ENCODE measurements around the gene TBC1D24.

Gene TBC1D24

DNA sequence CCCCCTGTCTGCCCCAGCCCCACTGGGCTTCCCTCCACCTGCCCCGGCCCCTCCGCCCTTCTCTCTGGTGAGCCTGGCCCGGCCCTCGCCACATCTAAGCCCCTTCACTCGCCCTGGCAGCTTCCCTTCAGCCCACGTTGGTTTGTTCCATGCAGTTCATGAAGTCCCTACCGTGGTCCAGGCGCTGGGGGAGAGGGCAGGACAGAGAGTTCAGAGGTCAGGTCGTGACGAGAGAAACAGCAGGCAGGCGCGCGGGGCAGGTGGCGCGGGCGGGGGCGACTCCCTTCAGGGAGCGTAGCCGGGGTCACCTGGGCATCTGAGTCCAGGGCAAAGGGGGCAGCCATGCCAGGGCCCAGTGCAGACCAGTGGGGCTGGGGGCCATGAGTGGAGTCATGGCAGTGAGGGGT is 23.9 kb upstream of the TBC1D24 start:
- DNase-seq = no peak

GRCh38 chr16:2451851-2452320 is 23.0 kb upstream of the TBC1D24 start:
- DNase-seq = no peak

- no peak for DNase-seq
Observed at GRCh38 chr16:2452650-2453049, 22.3 kb upstream of the TBC1D24 start.

GRCh38 chr16:2455081-2455845 is 19.7 kb upstream of the TBC1D24 start:
- no peak for DNase-seq

- no peak for DNase-seq
Observed at GRCh38 chr16:2456551-2457153, 18.3 kb upstream of the TBC1D24 start.

DNA sequence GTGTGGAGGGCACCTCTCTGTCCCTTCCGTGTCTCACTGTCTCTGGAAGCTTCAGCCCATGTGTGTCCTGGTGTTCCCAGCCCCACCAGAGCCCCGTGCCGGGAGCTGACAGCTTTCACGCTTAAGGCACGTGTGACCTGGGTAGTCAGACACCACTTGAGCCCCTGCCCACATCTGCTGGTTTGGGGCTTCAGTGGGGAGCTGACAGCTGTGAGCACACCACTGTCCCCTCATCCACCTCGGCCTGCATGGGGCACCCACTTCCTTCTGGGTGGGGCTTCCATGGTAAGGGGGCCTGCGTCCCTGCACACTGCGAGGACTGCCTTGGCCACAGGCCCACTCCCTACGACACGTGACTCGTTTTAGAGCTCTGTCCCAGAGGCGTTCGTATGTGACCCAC is 17.7 kb upstream of the TBC1D24 start:
- DNase-seq = no peak

DNA sequence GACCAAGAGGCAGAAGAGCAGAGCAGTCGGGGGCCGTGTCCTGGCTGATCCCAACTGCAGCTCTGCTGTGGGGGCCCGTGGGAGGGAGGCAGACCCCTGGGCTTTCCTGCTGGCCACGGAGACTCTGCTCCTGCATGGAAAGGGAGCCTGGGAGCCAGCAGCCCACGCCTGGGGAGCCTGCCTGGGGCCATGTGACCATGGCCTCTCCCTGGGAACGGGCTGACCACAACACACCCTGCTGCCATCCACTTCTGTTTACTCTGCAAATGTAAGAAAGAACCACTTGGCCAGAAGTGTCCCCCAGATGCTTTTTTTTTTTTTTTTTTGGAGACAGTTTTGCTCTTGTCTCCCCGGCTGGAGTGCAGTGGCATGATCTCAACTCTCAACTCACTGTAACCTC is 17.0 kb upstream of the TBC1D24 start:
- no peak for DNase-seq

DNA sequence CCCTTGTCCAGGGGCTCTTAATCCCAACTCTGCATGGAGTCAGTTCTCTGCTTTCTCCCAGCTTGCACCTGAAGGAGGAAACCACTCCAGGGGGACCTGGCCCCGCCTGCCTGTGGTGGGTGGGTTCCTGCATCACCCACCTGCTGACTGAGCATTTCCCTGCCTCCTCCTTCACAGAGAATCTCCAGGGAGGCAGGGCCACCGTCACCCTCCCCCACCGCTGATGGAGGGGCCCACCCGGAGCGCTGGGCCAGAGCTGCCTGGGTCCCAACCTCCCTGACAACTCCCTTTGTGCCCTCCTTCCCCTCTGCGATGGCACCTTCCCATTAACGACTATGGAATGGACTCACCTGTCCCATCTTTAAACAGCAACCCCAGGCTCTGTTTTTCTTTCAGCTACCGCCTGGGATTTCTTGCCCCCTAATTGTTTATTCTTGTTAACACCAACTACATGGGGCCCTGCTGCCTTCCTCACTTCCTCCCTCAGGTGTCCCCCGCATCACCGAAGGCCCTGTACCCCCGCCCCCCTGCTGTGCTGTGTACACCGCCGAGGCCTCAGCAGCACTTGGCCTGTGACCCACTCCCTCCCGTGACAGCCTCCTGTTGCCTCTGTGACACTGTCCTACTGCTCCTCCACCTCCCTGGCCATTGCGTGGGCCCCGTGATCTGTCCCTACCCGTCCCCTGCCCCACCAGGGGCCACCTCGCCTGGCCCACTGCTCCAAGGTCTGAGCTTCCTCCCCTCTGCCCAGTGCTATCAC is 15.9 kb upstream of the TBC1D24 start:
- DNase-seq = no peak

GRCh38 chr16:2459647-2460390 is 15.1 kb upstream of the TBC1D24 start, which contains the start of gene TEDC2:
Gene TEDC2 (plus strand): TSS chr16:2460109. CDS start chr16:2460145, 36 bp downstream.
- peak; percentile 95 for DNase-seq

GRCh38 chr16:2460391-2460713 is 14.6 kb upstream of the TBC1D24 start:
- no peak for DNase-seq

DNA sequence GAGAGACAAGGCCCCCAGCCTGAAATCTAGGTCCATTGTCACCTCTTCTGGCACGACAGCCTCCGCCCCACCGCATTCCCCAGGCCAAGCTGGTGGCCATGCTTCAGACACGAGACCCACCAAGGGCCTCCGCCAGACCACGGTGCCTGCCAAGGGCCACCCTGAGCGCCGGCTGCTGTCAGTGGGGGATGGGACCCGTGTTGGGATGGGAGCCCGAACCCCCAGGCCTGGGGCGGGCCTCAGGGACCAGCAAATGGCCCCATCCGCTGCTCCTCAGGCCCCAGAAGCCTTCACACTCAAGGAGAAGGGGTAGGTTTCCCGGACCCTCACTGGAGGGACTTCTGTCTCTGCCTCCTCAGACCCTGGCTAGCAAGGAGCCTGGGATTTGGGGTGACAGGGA is 14.0 kb upstream of the TBC1D24 start:
- DNase-seq = no peak

GRCh38 chr16:2462031-2462866 is 12.7 kb upstream of the TBC1D24 start:
- no peak for DNase-seq

- no peak for DNase-seq
Observed at GRCh38 chr16:2464333-2464732, 10.6 kb upstream of the TBC1D24 start.

- DNase-seq = no peak
Observed at GRCh38 chr16:2465653-2466415, 9.1 kb upstream of the TBC1D24 start.

DNA sequence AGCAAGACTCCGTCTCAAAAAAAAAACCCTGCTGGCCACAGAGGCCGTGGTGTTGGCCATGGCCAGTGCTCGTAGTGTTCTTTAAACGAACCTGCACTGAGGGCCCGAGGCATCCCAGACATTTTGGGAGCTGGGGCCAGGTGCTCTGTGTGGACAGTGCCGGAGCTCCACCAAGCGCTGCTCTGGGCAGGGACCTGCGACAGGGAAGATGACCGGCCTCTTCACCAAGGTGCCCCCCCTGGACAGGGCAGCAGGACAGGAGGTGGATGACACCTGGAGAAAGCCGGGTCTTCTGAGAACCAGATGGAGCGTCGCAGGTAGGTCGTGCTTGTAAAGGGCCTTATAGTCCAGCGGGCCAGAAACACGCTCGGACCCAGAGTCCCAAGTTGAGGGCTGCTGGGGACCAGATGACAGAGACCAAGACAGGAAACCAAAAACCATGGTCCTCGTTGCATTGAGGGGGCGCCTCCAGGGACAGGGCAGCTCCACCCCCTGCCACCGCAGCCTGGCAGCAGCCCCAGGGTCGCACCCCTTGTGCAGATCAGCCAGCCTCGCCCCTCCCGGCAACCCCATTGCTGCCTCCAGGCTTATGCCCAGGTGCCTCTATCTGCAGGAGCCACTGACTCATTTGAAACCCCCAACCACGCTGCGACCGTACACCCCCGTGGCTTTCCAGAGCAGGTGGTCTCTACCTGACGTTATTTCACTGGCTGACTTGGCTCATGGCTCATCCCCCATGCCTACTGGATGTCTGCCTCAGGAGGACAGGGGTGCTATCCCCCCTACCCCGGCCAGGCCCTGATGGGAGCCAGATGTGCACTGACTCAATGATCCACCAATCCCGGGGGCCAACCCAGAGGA is 8.0 kb upstream of the TBC1D24 start:
- DNase-seq = no peak

DNA sequence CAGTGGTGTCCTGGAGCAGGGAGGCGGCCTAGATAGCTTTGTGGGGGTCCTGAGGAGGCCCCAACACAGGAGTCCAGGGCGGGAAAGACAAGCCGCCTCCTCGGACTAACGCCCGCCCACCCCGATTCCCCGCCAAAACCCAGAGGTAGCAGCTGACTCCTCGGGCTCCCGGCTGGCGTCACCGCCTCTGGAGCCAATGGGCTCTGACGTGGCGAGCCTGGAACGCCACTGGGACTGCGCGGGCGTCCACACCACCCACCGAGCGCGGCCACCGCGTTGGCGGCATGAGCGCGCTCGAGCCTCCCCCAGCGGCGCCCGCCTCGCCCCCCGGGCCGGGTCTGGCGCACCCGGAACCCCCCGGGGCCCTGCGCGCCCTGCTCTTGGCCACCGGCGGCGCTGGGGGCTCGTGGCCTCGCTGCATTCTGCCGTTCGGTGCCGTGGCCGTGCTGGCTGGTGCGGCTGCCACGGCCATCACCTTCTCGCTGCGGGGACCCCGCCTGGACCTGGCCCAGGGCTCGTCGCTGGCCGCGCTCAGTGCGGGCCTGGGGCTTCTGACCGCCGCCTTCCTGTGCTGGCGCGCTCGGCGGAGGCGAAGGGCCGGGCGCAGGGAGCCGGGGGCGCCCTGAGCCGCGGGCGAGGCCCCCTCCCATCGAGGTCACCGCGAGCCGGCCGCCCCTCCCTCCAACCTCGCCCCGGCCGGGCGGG is 7.2 kb upstream of the TBC1D24 start:
- DNase-seq = no peak

DNA sequence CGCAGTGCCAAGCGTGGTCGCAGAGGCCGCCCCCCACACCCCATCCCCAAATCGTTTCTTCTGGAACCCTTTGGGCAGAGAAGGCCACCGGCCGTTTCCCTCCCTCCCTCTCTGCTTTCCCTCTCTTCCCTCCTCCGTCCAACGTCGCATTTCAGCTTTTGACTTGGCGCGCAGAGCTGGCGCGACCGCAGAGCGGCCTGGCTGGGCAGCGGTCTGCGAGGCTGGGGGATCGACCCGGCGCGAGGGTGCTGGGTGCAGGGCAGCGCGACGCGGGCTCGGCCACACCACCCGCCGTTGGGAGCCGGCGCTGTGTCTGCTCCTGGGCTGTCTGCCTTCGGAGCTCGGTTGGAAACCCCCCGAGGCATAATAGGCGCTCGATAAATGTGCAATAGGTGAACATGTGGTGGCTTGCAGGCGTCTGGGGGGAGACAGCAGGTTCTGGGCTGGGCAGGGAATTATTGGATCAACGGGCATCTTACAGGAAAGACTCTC is 6.6 kb upstream of the TBC1D24 start:
- no peak for DNase-seq

DNA sequence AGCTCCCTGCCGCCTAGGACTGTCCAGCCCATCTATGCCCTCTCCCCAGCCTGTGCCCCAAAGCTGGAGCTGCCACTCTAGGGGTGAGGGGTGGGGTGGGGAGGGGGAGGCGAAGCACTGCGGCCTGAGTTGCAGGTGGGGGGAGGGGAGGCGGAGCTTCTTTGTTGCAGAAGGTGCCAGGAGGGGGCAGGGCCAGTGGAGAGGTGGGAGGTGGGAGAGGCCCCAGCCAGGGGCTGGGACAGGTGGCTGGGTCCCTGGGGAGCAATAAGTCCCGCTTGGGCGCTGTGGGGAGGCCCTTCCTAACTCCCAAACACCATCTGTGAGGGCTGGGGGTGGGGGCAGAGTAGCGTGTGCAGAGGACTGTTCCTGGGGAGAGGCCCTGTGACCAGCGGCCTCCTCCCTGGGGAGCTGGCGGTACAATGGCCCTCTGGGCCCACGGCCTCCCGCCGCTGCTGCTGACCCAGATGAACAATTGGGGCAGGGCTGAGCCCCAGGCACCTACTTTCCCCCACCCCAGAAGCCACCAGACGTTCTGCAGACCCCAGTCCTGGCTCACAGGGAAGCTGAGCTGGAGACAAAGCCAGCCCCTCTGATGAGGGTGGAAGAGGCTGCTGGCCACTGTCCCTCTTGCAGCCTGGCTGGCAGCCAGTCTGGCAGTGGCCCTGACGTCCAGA is 6.1 kb upstream of the TBC1D24 start:
- no peak for DNase-seq
